HEK293 (cell line): Measurements from ENCODE around the gene ESCO1.

Source experiments
- CTCF ChIP-seq: fragments of 450-650 bp; formaldehyde crosslinking; IDR thresholded peaks from 2 replicates; pipeline ENCODE4 v1.5.1; 2016; ENCODE audit warnings: missing biosample characterization, missing genetic modification characterization
- OVOL3 ChIP-seq: fragments of 450-650 bp; formaldehyde crosslinking; IDR thresholded peaks from 2 replicates; pipeline ENCODE4 v1.5.1; 2016; ENCODE audit warnings: missing biosample characterization, missing genetic modification characterization
- PBX3 ChIP-seq: sonication (generic); formaldehyde crosslinking; IDR thresholded peaks from 2 replicates; pipeline ENCODE4 v1.8.1; 2022; ENCODE audit warnings: mild to moderate bottlenecking, moderate library complexity, missing genetic modification reagents
- ZNF513 ChIP-seq: fragments of 450-650 bp; IDR thresholded peaks from 2 replicates; pipeline ENCODE4 v1.5.1; 2018; ENCODE audit warnings: missing biosample characterization, missing genetic modification characterization

- TF ChIP-seq CTCF (tag by site-specific recombination) (no peak), OVOL3 (tag by site-specific recombination) (no peak), PBX3 (CRISPR knock-in tag) (no peak), ZNF513 (tag by site-specific recombination) (no peak)
Measured at GRCh38 chr18:21489119-21489750, 111.3 kb downstream of the ESCO1 start.
